Tibial artery (tissue), 4 donors: ENCODE measurements around the gene SLC24A2.

Experiments
- DNase-seq, 2 donors: peaks; one replicate each; pipeline ENCODE4 v3.0.0-alpha.2; 2019
- H3K27ac ChIP-seq, 2 donors: fragments of 200-600 bp; sonication (generic) in 1 of 2; 1 replicate in 1 of 2; 2 replicates in 1 of 2; pipeline ENCODE4 v1.5.1; 2018 to 2019; ENCODE audit warnings: mild to moderate bottlenecking in 1 of 2
- H3K27me3 ChIP-seq, 2 donors: fragments of 200-600 bp; sonication (generic) in 1 of 2; one replicate each; pipeline versions ENCODE4 v1.5.1 to v1.6.0; 2016 to 2019
- H3K36me3 ChIP-seq, 3 donors: fragments of 200-600 bp; sonication (generic) in 2 of 3; one replicate each; pipeline ENCODE4 v1.5.1; 2016 to 2019; ENCODE audit warnings: mild to moderate bottlenecking in 2 of 3
- H3K4me1 ChIP-seq, 4 donors: fragments of 200-600 bp; sonication (generic) in 2 of 4; 1 replicate in 3 of 4; 2 replicates in 1 of 4; pipeline ENCODE4 v1.5.1; 2016 to 2019
- H3K4me3 ChIP-seq, 2 donors: fragments of 200-600 bp; sonication (generic) in 1 of 2; 1 replicate in 1 of 2; 2 replicates in 1 of 2; pipeline ENCODE4 v1.5.1; 2018 to 2019; ENCODE audit warnings: mild to moderate bottlenecking in 2 of 2
- H3K9me3 ChIP-seq, 3 donors: fragments of 200-600 bp; sonication (generic) in 1 of 3; one replicate each; pipeline ENCODE4 v1.5.1; 2016 to 2019
- CTCF ChIP-seq, 2 experiments: fragments of 200-600 bp in 1 of 2; fragments of 450-650 bp in 1 of 2; IDR thresholded peaks; one replicate each; pipeline ENCODE4 v1.5.1; 2017 to 2019; ENCODE audit warnings: antibody characterized with exemption in 2 of 2, mild to moderate bottlenecking in 1 of 2, moderate library complexity in 1 of 2
- intact Hi-C: fragments of 100-400 bp; cut with DNase I; formaldehyde crosslinking; loops from one replicate; pipeline ENCODE4 v1.15.0; 2023; ENCODE audit warnings: low total_unique reads

The SLC24A2 gene

GRCh38 chr9:19788152-19788551 is 685 bp downstream of the SLC24A2 start:
- Histone ChIP-seq H3K27ac (no peak overlapping the region), H3K36me3 (no peaks in the 10 kb centered on the region), H3K4me3 (no peak overlapping the region), H3K27me3 (peaks cover 0 to 19% of the 10 kb centered on the region in 2 donors), H3K4me1 (peaks cover 0 to 12% (median 3%) of the 10 kb centered on the region in 4 donors), H3K9me3 (no peaks in the 10 kb centered on the region)
- intact Hi-C loops = no loop called here
- no peak for DNase-seq
- TF ChIP-seq CTCF (IDR thresholded peaks at IDR 0.05) = no peak

- DNase-seq = no peak
- intact Hi-C loops = no loop called here
- H3K9me3 ChIP-seq = no peaks in the 10 kb centered on the region
- H3K36me3 ChIP-seq = no peaks in the 10 kb centered on the region
- peaks cover 0 to 19% of the 10 kb centered on the region in 2 donors for H3K27me3 ChIP-seq
- no peak overlapping the region for H3K27ac ChIP-seq
- TF ChIP-seq CTCF (IDR thresholded peaks at IDR 0.05) = no peak
- H3K4me1 ChIP-seq = peaks cover 0 to 12% (median 3%) of the 10 kb centered on the region in 4 donors
- H3K4me3 ChIP-seq = no peak overlapping the region
Observed at GRCh38 chr9:19787672-19788071, 1.2 kb downstream of the SLC24A2 start.

- no peak overlapping the region for H3K4me3 ChIP-seq
- intact Hi-C loops = no loop called here
- DNase-seq = no peak
Observed at GRCh38 chr9:19785230-19785629, 3.6 kb downstream of the SLC24A2 start.

GRCh38 chr9:19784136-19784535 is 4.7 kb downstream of the SLC24A2 start:
- no peak for TF ChIP-seq CTCF (IDR thresholded peaks at IDR 0.05)
- no peaks in the 10 kb centered on the region for H3K9me3 ChIP-seq
- H3K36me3 ChIP-seq = no peaks in the 10 kb centered on the region
- intact Hi-C loops = no loop called here
- H3K27ac ChIP-seq = no peak overlapping the region
- peaks cover 0 to 12% of the 10 kb centered on the region in 2 donors for H3K27me3 ChIP-seq
- no peak for DNase-seq
- H3K4me1 ChIP-seq = peaks cover 0 to 11% (median 2%) of the 10 kb centered on the region in 4 donors
- no peak overlapping the region for H3K4me3 ChIP-seq

More at GRCh38 chr9:19785230-19785629, 3.6 kb downstream of the SLC24A2 start:
- Histone ChIP-seq H3K27me3 (peaks cover 0 to 17% of the 10 kb centered on the region in 2 donors), H3K27ac (no peak overlapping the region), H3K4me1 (peaks cover 0 to 12% (median 3%) of the 10 kb centered on the region in 4 donors), H3K36me3 (no peaks in the 10 kb centered on the region), H3K9me3 (no peaks in the 10 kb centered on the region)
- no peak for TF ChIP-seq CTCF (IDR thresholded peaks at IDR 0.05)

- H3K36me3 ChIP-seq = no peaks in the 10 kb centered on the region
- TF ChIP-seq CTCF (IDR thresholded peaks at IDR 0.05) = no peak
- DNase-seq = no peak
- peaks cover 0 to 5% of the 10 kb centered on the region in 2 donors for H3K27me3 ChIP-seq
- H3K4me3 ChIP-seq = no peak overlapping the region
- H3K9me3 ChIP-seq = no peaks in the 10 kb centered on the region
- H3K4me1 ChIP-seq = peaks cover 0 to 5% (median 0%) of the 10 kb centered on the region in 4 donors
- H3K27ac ChIP-seq = no peak overlapping the region
- intact Hi-C loops = no loop called here
Observed at GRCh38 chr9:19783500-19783899, 5.3 kb downstream of the SLC24A2 start.

GRCh38 chr9:19782005-19782404 is 6.8 kb downstream of the SLC24A2 start:
- no peak for TF ChIP-seq CTCF (IDR thresholded peaks at IDR 0.05)
- Histone ChIP-seq H3K4me1 (no peaks in the 10 kb centered on the region), H3K36me3 (no peaks in the 10 kb centered on the region), H3K4me3 (no peak overlapping the region), H3K27ac (no peak overlapping the region), H3K27me3 (no peaks in the 10 kb centered on the region), H3K9me3 (no peaks in the 10 kb centered on the region)
- no peak for DNase-seq
- intact Hi-C loops = no loop called here
